HCT116 (cell line): ENCODE measurements around the gene POLA1. TPM values are rescaled to one million over a fixed set of nuclear protein-coding genes. Genes with fewer than 3 reads are reported as not detected.

Source experiments
- ATAC-seq: fragments of 200-7000 bp; cut with Tn5 transposase; 2 replicates; pipeline ENCODE4 v1.9.1; 2020; ENCODE audit warnings: mild to moderate bottlenecking, moderate library complexity
- BruUV-seq: library from RNA; stranded (reverse); fragments of 400-500 nt; replicated peaks from 2 replicates; lab custom pipeline; 2021; lab: Mats Ljungman, UMichigan
- CTCF ChIA-PET: fragments of 300-600 bp; sonication (Branson Sonifier 250); formaldehyde crosslinking; loops from one replicate; lab custom pipeline; 2021; ENCODE audit warnings: antibody characterized with exemption; lab: Charles Lee
- POLR2A ChIA-PET: fragments of 300-600, 350-600 bp; sonication (Branson Sonifier 250); formaldehyde crosslinking; loops from one replicate; lab custom pipeline; 2021; ENCODE audit warnings: antibody characterized with exemption; lab: Charles Lee
- RAD21 ChIA-PET, 2 experiments: fragments of 300-600 bp; sonication (Branson Sonifier 250); formaldehyde crosslinking; loops; one replicate each; lab custom pipeline; 2023; ENCODE audit warnings: low total read pairs in 2 of 2; ENCODE audit not compliant: uncharacterized antibody in 2 of 2, unreplicated experiment in 2 of 2, low non-redundant PET in 1 of 2; lab: Charles Lee
- DNase-seq: peaks from one replicate; pipeline ENCODE4 v3.0.0-alpha.2; 2010; ENCODE audit warnings: low read depth, low spot score
- H2AFZ ChIP-seq: fragments of 200-600 bp; shearing (Covaris generic), sonication (generic); 2 replicates; pipeline ENCODE4 v1.6.1; 2017; ENCODE audit warnings: low read depth, mixed run types, mixed read lengths, antibody characterized with exemption, low read length; ENCODE audit not compliant: poor library complexity, severe bottlenecking
- H3K27ac ChIP-seq: 2 replicates; pipeline ENCODE4 v1.5.1; 2012; ENCODE audit warnings: low read depth, low read length
- H3K27me3 ChIP-seq: fragments of 200-600 bp; sonication (generic); 2 replicates; pipeline ENCODE4 v1.6.1; 2016; ENCODE audit warnings: mixed run types, low read length, mixed read lengths; ENCODE audit not compliant: insufficient read depth
- H3K36me3 ChIP-seq, 2 experiments: fragments of 200-500 bp in 1 of 2; fragments of 200-600 bp in 1 of 2; sonication (Bioruptor generic) in 1 of 2; sonication (generic) in 1 of 2; 2 replicates each; pipeline versions ENCODE4 v1.5.1 to v1.6.1; 2014 to 2016; ENCODE audit warnings: low read length in 2 of 2, inconsistent platforms in 1 of 2, mixed read lengths in 1 of 2, mixed run types in 1 of 2; ENCODE audit not compliant: insufficient read depth in 2 of 2, control insufficient read depth in 1 of 2
- H3K4me1 ChIP-seq, 2 experiments: fragments of 200-600 bp in 1 of 2; sonication (generic) in 1 of 2; 2 replicates each; pipeline versions ENCODE4 v1.5.1 to v1.6.1; 2012 to 2017; ENCODE audit warnings: low read length in 2 of 2, inconsistent platforms in 1 of 2, mild to moderate bottlenecking in 1 of 2, mixed read lengths in 1 of 2, mixed run types in 1 of 2, moderate library complexity in 1 of 2; ENCODE audit not compliant: insufficient read depth in 2 of 2, control insufficient read depth in 1 of 2
- H3K4me2 ChIP-seq: fragments of 200-600 bp; sonication (generic); 2 replicates; pipeline ENCODE4 v1.6.1; 2017; ENCODE audit warnings: mixed run types, low read length, mixed read lengths
- H3K4me3 ChIP-seq, 2 experiments: fragments of 200-600 bp in 1 of 2; sonication (generic) in 1 of 2; replicated peaks in 1 of 2; 2 replicates each; pipeline ENCODE4 v1.5.1; 2011 to 2016; ENCODE audit warnings: low read length in 2 of 2, control low read depth in 1 of 2, low read depth in 1 of 2, mild to moderate bottlenecking in 1 of 2, mixed read lengths in 1 of 2, mixed run types in 1 of 2
- H3K79me2 ChIP-seq: fragments of 200-600 bp; sonication (generic); 2 replicates; pipeline ENCODE4 v1.6.1; 2017; ENCODE audit warnings: mild to moderate bottlenecking, mixed run types, low read length, moderate library complexity, mixed read lengths; ENCODE audit not compliant: insufficient read depth
- H3K9ac ChIP-seq: fragments of 200-600 bp; sonication (generic); 2 replicates; pipeline ENCODE4 v1.6.1; 2016; ENCODE audit warnings: low read length, mixed read lengths
- H3K9me2 ChIP-seq: fragments of 200-600 bp; sonication (generic), shearing (Covaris generic); 2 replicates; pipeline ENCODE4 v1.6.1; 2017; ENCODE audit warnings: mixed run types, mild to moderate bottlenecking, moderate library complexity; ENCODE audit not compliant: insufficient read depth
- H3K9me3 ChIP-seq, 2 experiments: fragments of 200-500 bp in 1 of 2; fragments of 200-600 bp in 1 of 2; sonication (Bioruptor generic) in 1 of 2; sonication (generic) in 1 of 2; 2 replicates each; pipeline ENCODE4 v1.6.1; 2014 to 2017; ENCODE audit warnings: low read length in 2 of 2, mixed read lengths in 2 of 2, inconsistent platforms in 1 of 2, low read depth in 1 of 2, mild to moderate bottlenecking in 1 of 2, mixed run types in 1 of 2, moderate library complexity in 1 of 2; ENCODE audit not compliant: control insufficient read depth in 1 of 2, insufficient read depth in 1 of 2
- H4K20me1 ChIP-seq: fragments of 200-600 bp; sonication (generic), shearing (Covaris generic); 2 replicates; pipeline ENCODE4 v1.6.1; 2017; ENCODE audit warnings: mixed run types, mild to moderate bottlenecking, moderate library complexity; ENCODE audit not compliant: insufficient read depth
- EGR1 ChIP-seq: IDR thresholded peaks from 2 replicates; pipeline ENCODE4 v1.6.1; 2012; ENCODE audit warnings: low read depth
- POLR2A ChIP-seq: IDR thresholded peaks from 2 replicates; pipeline ENCODE4 v1.7.0; 2011; ENCODE audit warnings: borderline replicate concordance; ENCODE audit not compliant: insufficient read depth, insufficient read length; ENCODE audit errors: extremely low read depth
- POLR2AphosphoS5 ChIP-seq: IDR thresholded peaks from 2 replicates; pipeline ENCODE4 v1.6.1; 2011; ENCODE audit warnings: mild to moderate bottlenecking, low read depth, low read length, moderate library complexity
- SIN3A ChIP-seq: IDR thresholded peaks from 2 replicates; pipeline ENCODE4 v1.6.1; 2012; ENCODE audit warnings: low read depth
- SRF ChIP-seq: IDR thresholded peaks from 2 replicates; pipeline ENCODE4 v1.6.1; 2012; ENCODE audit warnings: low read depth
- TCF7L2 ChIP-seq: IDR thresholded peaks from 2 replicates; pipeline ENCODE4 v1.7.0; 2011; ENCODE audit warnings: borderline replicate concordance, inconsistent platforms; ENCODE audit not compliant: insufficient read depth, insufficient read length; ENCODE audit errors: extremely low read depth
- YY1 ChIP-seq: IDR thresholded peaks from 2 replicates; pipeline ENCODE4 v1.6.1; 2011; ENCODE audit warnings: low read length, low read depth, moderate library complexity, mild to moderate bottlenecking; ENCODE audit not compliant: insufficient replicate concordance; ENCODE audit errors: extremely low read depth
- ZFX ChIP-seq: fragments of 450-650 bp; IDR thresholded peaks from 2 replicates; pipeline ENCODE4 v1.6.1; 2017
- intact Hi-C: fragments of 100-400 bp; cut with micrococcal nuclease; formaldehyde crosslinking; loops from 2 replicates; pipeline ENCODE4 v1.10.0; 2022
- total RNA-seq: library from RNA; stranded (reverse); gene quantifications from one replicate; pipeline ENCODE4 v1.2.1, GENCODE V29; 2021; ENCODE audit not compliant: unreplicated experiment
- TF ChIP-seq, protein P1 (sequence below): IDR thresholded peaks from 2 replicates; pipeline ENCODE4 v1.6.1; 2012; ENCODE audit warnings: low read depth

POLA1 gene
- total RNA-seq, 1 experiment from 2014 or later: 27.0 TPM

DNA sequence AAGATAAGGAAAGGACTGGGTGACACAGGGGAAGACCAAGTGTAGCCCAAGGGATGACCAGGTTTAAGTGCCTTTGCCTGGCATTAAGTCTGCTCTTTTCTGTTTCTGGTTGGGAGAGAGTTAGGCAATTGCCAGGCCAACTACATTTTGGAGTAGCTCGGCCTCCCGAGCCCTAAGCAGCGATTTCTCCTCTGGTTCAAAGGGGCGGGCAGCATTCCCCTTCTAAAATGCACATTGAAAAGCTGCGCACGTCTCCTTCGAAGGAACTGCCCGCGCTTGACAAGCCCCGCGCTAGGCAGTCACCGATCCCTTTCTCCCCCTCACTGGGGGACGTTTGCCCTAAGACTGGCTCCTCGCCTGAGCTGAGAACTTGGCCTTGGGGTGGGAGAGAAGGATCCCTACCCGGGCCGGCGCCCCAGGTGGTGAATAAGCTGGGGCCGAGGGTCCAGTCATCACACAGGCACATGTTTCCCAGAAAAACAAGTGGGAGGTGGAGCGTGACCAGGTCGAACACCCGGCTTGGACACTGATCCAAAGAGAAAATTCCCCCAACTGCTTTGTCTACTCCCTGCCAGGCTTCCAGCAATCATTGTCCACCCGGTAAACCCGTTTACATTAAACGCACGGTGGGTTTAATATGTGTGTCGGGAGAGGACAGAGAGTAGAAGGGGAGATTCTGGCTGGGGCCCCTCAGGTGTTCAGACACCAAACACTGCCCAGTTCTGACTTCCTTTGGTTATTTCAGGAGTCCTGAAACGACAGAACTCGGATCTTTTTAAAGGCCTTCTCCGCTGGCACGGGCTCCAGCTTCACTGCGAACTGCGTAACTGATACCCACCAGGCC, 318.1 kb downstream of the POLA1 start:
- H3K4me2 ChIP-seq: no peak overlapping the region

More for the DNA sequence above, 318.1 kb downstream of the POLA1 start:
- Histone ChIP-seq H2AFZ (no peak overlapping the region), H3K36me3 (no peaks in the 10 kb centered on the region), H3K79me2 (no peaks in the 10 kb centered on the region), H3K4me3 (no peak overlapping the region), H3K9ac (no peak overlapping the region), H3K27me3 (no peaks in the 10 kb centered on the region), H3K9me2 (no peaks in the 10 kb centered on the region), H3K27ac (no peak overlapping the region), H3K9me3 (no peaks in the 10 kb centered on the region), H3K4me1 (peaks cover 4 to 8% of the 10 kb centered on the region in 2 experiments; a peak in 2 of 4 replicates), H4K20me1 (no peaks in the 10 kb centered on the region)
- CTCF ChIA-PET: no interaction called here
- RAD21 ChIA-PET: no interaction called here
- ATAC-seq: no peak
- no peak for DNase-seq
- TF ChIP-seq POLR2AphosphoS5 (no peak), POLR2A (no peak), SRF (no peak), SIN3A (no peak), EGR1 (no peak), ZFX (no peak), TCF7L2 (no peak), YY1 (no peak)
- TF ChIP-seq, protein P1, sequence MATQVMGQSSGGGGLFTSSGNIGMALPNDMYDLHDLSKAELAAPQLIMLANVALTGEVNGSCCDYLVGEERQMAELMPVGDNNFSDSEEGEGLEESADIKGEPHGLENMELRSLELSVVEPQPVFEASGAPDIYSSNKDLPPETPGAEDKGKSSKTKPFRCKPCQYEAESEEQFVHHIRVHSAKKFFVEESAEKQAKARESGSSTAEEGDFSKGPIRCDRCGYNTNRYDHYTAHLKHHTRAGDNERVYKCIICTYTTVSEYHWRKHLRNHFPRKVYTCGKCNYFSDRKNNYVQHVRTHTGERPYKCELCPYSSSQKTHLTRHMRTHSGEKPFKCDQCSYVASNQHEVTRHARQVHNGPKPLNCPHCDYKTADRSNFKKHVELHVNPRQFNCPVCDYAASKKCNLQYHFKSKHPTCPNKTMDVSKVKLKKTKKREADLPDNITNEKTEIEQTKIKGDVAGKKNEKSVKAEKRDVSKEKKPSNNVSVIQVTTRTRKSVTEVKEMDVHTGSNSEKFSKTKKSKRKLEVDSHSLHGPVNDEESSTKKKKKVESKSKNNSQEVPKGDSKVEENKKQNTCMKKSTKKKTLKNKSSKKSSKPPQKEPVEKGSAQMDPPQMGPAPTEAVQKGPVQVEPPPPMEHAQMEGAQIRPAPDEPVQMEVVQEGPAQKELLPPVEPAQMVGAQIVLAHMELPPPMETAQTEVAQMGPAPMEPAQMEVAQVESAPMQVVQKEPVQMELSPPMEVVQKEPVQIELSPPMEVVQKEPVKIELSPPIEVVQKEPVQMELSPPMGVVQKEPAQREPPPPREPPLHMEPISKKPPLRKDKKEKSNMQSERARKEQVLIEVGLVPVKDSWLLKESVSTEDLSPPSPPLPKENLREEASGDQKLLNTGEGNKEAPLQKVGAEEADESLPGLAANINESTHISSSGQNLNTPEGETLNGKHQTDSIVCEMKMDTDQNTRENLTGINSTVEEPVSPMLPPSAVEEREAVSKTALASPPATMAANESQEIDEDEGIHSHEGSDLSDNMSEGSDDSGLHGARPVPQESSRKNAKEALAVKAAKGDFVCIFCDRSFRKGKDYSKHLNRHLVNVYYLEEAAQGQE: no peak
- POLR2A ChIA-PET: no interaction called here
- intact Hi-C loops: no loop called here
- BruUV-seq: no TSS peak
